Measurements from ENCODE around the gene PTGER2. TPM values are rescaled to one million over a fixed set of nuclear protein-coding genes. Genes with fewer than 3 reads are reported as not detected.

The PTGER2 gene
- total and polyA plus RNA-seq, 2 of the 13 experiments (the other 11 are each of a cell fraction or from before 2014, with no cell fraction given), result not detected

DNA sequence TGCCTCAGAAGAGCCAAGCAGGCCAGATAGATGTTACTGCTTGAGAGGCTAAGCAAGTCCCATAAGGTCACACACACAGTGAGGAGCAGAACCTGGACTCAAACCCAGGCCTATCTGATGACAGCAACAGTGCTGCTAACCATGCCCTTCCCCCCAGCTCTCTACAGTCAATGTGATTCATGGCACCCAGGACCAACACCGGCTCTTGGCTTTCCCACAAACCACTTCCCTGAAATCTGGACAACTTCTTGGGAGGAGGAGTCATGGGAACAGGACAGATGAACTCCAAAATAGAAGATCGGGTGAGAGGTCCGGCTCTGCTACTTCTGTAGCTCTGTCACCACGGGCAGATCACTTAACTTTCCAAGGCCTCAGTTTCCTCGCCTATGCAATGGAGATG is 47.3 kb upstream of the PTGER2 start:
- H3K4me2 ChIP-seq (ENCODE audit: low read depth, low read length), result no peak overlapping the region
- no peaks in the 10 kb centered on the region for H4K20me1 ChIP-seq (ENCODE audit: insufficient read depth, low read length)
- no peaks in the 10 kb centered on the region for H3K79me2 ChIP-seq (ENCODE audit: insufficient read depth, low read length)
- intact Hi-C loops (cut with micrococcal nuclease; ENCODE audit: unreplicated experiment), result no loop called here
- no peaks in the 10 kb centered on the region for H3K4me1 ChIP-seq (ENCODE audit: insufficient read depth, low read length)
- WGBS (ENCODE audit: low lambda C conversion rate), result 54% methylated on average over 5 of the region's 5 CpGs
- in situ Hi-C loops (cut with HindIII; ENCODE audit: extremely low pct_ligation_motif_present, low pct_unique_long_range_greater_than_20kb), result no loop called here
- ChIA-PET POLR2A (no interaction called here), CTCF (ENCODE audit: low intra/inter-chr PET ratio, low total read pairs) (no interaction called here)
- no peak for FAIRE-seq
- no peaks in the 10 kb centered on the region for H3K36me3 ChIP-seq (replicated peaks in 1 of 2; ENCODE audit: control insufficient read depth in 1 of 2, insufficient read depth in 2 of 2, low read length in 2 of 2)
- no peaks in the 10 kb centered on the region for H3K9me3 ChIP-seq (ENCODE audit: low read length)
- peaks cover 0 to 15% of the 10 kb centered on the region in 2 experiments; a peak in 1 of 5 replicates for H3K27me3 ChIP-seq (ENCODE audit: control insufficient read depth in 1 of 2, insufficient read depth in 2 of 2, low read length in 2 of 2)
- no TSS peak for BruUV-seq (replicated peaks)
- ATAC-seq, result no peak
- H3K27ac ChIP-seq (ENCODE audit: extremely low read length, insufficient read depth, low read length), result no peak overlapping the region
- no peak for DNase-seq (ENCODE audit: low spot score)
- no peak overlapping the region for H2AFZ ChIP-seq (ENCODE audit: low read length)
- no peak overlapping the region for H3K9ac ChIP-seq (ENCODE audit: insufficient read depth, low read depth, low read length)
- H3K4me3 ChIP-seq (replicated peaks in 1 of 3; ENCODE audit: insufficient read depth in 1 of 3, low read depth in 2 of 3, low read length in 3 of 3), result no peak overlapping the region
- TF ChIP-seq, protein P1, sequence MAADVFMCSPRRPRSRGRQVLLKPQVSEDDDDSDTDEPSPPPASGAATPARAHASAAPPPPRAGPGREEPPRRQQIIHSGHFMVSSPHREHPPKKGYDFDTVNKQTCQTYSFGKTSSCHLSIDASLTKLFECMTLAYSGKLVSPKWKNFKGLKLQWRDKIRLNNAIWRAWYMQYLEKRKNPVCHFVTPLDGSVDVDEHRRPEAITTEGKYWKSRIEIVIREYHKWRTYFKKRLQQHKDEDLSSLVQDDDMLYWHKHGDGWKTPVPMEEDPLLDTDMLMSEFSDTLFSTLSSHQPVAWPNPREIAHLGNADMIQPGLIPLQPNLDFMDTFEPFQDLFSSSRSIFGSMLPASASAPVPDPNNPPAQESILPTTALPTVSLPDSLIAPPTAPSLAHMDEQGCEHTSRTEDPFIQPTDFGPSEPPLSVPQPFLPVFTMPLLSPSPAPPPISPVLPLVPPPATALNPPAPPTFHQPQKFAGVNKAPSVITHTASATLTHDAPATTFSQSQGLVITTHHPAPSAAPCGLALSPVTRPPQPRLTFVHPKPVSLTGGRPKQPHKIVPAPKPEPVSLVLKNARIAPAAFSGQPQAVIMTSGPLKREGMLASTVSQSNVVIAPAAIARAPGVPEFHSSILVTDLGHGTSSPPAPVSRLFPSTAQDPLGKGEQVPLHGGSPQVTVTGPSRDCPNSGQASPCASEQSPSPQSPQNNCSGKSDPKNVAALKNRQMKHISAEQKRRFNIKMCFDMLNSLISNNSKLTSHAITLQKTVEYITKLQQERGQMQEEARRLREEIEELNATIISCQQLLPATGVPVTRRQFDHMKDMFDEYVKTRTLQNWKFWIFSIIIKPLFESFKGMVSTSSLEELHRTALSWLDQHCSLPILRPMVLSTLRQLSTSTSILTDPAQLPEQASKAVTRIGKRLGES (CRISPR knock-in tag; IDR thresholded peaks at IDR 0.05; ENCODE audit: borderline replicate concordance), result no peak
- TF ChIP-seq CHD2 (IDR thresholded peaks at IDR 0.05; ENCODE audit: low read depth, low read length), result no peak
- TF ChIP-seq ZNF30 (CRISPR knock-in tag; IDR thresholded peaks at IDR 0.05), result no peak
- TF ChIP-seq NR2F6 (IDR thresholded peaks at IDR 0.05), result no peak
- no peak for TF ChIP-seq NR2F6 (CRISPR knock-in tag; IDR thresholded peaks at IDR 0.05)
- TF ChIP-seq PRMT3 (CRISPR knock-in tag; IDR thresholded peaks at IDR 0.05; ENCODE audit: borderline replicate concordance, low read depth), result no peak
- no peak for TF ChIP-seq ZNF619 (CRISPR knock-in tag; IDR thresholded peaks at IDR 0.05)
- TF ChIP-seq, protein P2, sequence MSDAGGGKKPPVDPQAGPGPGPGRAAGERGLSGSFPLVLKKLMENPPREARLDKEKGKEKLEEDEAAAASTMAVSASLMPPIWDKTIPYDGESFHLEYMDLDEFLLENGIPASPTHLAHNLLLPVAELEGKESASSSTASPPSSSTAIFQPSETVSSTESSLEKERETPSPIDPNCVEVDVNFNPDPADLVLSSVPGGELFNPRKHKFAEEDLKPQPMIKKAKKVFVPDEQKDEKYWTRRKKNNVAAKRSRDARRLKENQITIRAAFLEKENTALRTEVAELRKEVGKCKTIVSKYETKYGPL (CRISPR knock-in tag; IDR thresholded peaks at IDR 0.05), result no peak
- no peak for TF ChIP-seq ATRX (CRISPR knock-in tag; IDR thresholded peaks at IDR 0.05; ENCODE audit: borderline replicate concordance)
- TF ChIP-seq, protein P3, sequence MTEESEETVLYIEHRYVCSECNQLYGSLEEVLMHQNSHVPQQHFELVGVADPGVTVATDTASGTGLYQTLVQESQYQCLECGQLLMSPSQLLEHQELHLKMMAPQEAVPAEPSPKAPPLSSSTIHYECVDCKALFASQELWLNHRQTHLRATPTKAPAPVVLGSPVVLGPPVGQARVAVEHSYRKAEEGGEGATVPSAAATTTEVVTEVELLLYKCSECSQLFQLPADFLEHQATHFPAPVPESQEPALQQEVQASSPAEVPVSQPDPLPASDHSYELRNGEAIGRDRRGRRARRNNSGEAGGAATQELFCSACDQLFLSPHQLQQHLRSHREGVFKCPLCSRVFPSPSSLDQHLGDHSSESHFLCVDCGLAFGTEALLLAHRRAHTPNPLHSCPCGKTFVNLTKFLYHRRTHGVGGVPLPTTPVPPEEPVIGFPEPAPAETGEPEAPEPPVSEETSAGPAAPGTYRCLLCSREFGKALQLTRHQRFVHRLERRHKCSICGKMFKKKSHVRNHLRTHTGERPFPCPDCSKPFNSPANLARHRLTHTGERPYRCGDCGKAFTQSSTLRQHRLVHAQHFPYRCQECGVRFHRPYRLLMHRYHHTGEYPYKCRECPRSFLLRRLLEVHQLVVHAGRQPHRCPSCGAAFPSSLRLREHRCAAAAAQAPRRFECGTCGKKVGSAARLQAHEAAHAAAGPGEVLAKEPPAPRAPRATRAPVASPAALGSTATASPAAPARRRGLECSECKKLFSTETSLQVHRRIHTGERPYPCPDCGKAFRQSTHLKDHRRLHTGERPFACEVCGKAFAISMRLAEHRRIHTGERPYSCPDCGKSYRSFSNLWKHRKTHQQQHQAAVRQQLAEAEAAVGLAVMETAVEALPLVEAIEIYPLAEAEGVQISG (CRISPR knock-in tag; IDR thresholded peaks at IDR 0.05), result no peak
- TF ChIP-seq, protein P4, sequence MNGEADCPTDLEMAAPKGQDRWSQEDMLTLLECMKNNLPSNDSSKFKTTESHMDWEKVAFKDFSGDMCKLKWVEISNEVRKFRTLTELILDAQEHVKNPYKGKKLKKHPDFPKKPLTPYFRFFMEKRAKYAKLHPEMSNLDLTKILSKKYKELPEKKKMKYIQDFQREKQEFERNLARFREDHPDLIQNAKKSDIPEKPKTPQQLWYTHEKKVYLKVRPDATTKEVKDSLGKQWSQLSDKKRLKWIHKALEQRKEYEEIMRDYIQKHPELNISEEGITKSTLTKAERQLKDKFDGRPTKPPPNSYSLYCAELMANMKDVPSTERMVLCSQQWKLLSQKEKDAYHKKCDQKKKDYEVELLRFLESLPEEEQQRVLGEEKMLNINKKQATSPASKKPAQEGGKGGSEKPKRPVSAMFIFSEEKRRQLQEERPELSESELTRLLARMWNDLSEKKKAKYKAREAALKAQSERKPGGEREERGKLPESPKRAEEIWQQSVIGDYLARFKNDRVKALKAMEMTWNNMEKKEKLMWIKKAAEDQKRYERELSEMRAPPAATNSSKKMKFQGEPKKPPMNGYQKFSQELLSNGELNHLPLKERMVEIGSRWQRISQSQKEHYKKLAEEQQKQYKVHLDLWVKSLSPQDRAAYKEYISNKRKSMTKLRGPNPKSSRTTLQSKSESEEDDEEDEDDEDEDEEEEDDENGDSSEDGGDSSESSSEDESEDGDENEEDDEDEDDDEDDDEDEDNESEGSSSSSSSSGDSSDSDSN (CRISPR knock-in tag; IDR thresholded peaks at IDR 0.05), result no peak
- TF ChIP-seq ZNF430 (CRISPR knock-in tag; IDR thresholded peaks at IDR 0.05), result no peak
- TF ChIP-seq ZNF501 (CRISPR knock-in tag; IDR thresholded peaks at IDR 0.05), result no peak
- TF ChIP-seq, protein P5, sequence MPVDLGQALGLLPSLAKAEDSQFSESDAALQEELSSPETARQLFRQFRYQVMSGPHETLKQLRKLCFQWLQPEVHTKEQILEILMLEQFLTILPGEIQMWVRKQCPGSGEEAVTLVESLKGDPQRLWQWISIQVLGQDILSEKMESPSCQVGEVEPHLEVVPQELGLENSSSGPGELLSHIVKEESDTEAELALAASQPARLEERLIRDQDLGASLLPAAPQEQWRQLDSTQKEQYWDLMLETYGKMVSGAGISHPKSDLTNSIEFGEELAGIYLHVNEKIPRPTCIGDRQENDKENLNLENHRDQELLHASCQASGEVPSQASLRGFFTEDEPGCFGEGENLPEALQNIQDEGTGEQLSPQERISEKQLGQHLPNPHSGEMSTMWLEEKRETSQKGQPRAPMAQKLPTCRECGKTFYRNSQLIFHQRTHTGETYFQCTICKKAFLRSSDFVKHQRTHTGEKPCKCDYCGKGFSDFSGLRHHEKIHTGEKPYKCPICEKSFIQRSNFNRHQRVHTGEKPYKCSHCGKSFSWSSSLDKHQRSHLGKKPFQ (CRISPR knock-in tag; IDR thresholded peaks at IDR 0.05; ENCODE audit: insufficient replicate concordance), result no peak
- TF ChIP-seq ZSCAN12 (CRISPR knock-in tag; IDR thresholded peaks at IDR 0.05), result no peak
- no peak for TF ChIP-seq SAFB2 (CRISPR knock-in tag; IDR thresholded peaks at IDR 0.05; ENCODE audit: borderline replicate concordance, low read depth)
